ENCODE results near the gene HELZ.

DNA sequence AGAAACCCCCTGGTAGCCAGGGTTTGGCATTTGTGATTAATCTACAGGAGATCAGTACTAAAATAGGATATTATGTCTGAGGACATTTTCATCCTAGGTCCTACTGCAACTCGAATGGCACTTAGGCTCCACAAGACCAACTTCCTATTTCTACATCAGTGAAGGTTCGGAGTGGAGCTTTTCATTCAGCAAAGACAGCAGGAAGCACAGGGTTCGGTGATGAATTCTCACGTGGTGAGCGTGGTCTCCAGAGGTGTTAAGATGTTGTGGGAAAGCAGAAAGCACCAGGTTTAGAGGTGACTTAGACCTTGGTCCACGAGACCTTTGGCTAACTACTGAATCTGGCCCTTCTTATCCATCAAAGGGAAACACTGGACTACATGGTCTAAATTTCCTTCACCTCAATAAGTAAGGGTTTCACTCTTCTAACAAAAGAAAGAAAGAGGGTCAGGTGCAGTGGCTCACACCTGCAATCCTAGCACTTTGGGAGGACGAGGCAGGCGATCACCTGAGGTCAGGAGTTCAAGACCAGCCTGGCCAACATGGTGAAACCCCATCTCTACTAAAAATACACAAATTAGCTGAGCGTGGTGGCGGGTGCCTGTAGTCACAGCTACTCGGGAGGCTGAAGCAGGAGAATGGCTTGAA lies 13.9 kb upstream of the HELZ start:
- TF ChIP-seq, protein P1, sequence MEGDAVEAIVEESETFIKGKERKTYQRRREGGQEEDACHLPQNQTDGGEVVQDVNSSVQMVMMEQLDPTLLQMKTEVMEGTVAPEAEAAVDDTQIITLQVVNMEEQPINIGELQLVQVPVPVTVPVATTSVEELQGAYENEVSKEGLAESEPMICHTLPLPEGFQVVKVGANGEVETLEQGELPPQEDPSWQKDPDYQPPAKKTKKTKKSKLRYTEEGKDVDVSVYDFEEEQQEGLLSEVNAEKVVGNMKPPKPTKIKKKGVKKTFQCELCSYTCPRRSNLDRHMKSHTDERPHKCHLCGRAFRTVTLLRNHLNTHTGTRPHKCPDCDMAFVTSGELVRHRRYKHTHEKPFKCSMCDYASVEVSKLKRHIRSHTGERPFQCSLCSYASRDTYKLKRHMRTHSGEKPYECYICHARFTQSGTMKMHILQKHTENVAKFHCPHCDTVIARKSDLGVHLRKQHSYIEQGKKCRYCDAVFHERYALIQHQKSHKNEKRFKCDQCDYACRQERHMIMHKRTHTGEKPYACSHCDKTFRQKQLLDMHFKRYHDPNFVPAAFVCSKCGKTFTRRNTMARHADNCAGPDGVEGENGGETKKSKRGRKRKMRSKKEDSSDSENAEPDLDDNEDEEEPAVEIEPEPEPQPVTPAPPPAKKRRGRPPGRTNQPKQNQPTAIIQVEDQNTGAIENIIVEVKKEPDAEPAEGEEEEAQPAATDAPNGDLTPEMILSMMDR (conservative IDR thresholded peaks at IDR 0.05 in 1 of 2, IDR thresholded peaks at IDR 0.05 in 1 of 2; ENCODE audit: extremely low read depth in 1 of 2, insufficient read depth in 1 of 2, low read depth in 1 of 2, low read length in 2 of 2) = no peak
- no peak for TF ChIP-seq EZH2 (IDR thresholded peaks at IDR 0.05; ENCODE audit: borderline replicate concordance, low read length)

All from mammary epithelial cell (primary cell).